Skeletal muscle cell (primary cell): ENCODE data around the gene ST14.

ENCODE experiments used
- DNase-seq: peaks from one replicate; pipeline ENCODE4 v3.0.0-alpha.2; 2010; ENCODE audit warnings: low read depth
- H3K4me3 ChIP-seq: 2 replicates; pipeline ENCODE4 v1.5.1; 2011; ENCODE audit warnings: low read depth, mild to moderate bottlenecking, control low read depth, low read length, moderate library complexity

The ST14 gene

GRCh38 chr11:130202009-130202817 is 42.6 kb downstream of the ST14 start:
- DNase-seq = no peak
- H3K4me3 ChIP-seq = no peak overlapping the region

DNA sequence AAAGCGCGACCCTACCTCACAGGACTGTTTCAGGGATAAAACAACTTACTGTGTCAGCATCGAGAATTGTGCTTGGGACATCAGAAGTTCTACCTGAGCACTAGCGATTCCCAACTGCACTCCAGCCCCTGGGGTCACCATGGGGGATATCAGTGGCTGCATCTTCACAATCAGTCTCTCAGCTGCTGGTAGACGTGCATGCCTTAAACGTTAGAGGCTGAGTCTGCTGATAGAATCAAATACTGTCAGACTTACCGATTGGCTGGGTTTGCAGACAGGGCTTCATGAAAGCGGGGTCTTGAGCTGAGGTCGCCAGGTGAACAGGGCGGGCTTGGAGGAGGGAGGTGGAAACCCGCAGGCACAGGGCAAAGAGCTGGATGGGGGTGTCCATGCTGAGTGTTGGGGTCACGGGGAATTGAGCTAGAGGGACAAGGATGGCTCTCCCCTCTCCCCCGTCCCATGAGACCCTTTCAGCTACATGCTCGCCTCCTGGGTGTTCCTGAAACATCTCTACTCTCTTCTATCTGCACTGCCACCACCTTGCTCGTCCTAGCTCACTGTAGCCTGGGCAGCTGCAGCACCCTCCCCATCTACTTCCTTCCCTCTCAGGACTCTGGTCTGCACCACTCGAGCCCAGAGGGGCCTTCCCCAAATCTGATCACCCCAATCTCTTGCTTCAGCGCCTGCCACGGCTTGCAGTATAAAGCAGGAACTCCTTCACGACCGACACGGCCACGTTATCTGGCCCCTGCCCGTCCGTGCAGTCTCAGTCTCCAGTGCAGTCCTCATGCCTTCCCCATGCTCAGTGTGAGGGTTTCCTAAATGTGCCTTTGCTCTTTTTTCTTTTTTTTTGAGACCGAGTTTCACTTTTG is 43.5 kb downstream of the ST14 start:
- no peak overlapping the region for H3K4me3 ChIP-seq
- DNase-seq = no peak

DNA sequence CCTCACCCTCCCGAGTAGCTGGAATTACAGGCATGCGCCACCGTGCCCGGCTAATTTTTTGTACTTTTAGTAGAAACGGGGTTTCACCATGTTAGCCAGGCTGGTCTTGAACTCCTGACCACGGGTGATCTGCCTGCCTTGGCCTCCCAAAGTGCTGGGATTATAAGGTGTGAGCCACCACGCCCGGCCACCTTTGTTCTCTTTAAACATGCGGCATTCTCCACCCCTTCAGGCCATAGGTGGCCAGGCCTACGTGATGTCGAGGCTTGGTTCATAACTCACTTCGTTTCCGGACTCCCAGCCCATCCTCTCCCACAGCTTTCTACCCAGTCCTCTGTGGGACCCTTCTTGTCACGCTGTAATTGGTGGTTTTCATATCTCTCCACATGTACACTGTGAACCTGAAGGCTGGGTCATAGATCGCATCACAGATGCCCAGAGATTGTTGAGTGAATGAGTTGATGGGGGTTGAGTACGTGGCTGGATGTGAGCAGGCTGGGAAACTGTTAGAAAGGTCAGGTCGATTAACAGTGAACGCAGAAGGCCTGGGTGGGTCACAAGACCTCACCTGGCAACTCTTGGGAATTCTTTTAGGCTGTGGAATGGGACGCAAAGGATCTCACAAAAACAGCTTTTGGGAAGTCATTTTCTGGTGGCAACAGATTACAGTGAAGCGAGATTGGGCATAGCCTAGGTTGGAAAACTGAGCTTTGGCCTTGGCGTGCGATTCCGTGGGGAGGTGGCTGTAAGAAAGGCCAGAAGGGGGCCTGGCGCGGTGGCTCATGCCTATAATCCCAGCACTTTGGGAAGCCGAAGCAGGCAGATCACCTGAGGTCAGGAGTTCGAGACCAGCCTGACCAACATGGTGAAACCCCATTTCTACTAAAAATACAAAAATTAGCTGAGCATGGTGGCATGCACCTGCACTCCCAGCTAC is 44.5 kb downstream of the ST14 start:
- no peak for DNase-seq
- H3K4me3 ChIP-seq = no peak overlapping the region

GRCh38 chr11:130204703-130205095 is 45.1 kb downstream of the ST14 start:
- no peak overlapping the region for H3K4me3 ChIP-seq
- no peak for DNase-seq

DNA sequence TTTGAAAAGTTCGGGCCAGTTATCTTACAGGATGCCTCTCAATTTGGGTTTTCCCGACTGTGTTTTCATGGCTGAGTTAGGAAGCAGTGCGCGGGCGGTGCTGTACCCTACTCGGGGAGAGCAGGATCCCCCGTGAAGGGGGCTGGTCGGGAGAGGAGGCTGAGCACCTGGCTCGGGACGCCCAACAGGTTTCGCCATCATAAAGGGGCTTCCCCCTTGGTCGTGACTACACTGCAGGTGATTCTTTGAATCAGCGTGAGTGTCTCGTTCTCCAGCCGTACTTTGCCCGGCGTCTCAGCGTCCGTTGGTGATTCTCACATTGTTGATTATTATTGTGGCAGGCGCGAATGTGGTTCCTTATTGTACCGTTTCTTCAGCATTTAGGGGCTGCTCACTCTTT is 46.6 kb downstream of the ST14 start:
- no peak overlapping the region for H3K4me3 ChIP-seq

GRCh38 chr11:130208241-130209127 is 48.9 kb downstream of the ST14 start:
- DNase-seq = no peak
- no peak overlapping the region for H3K4me3 ChIP-seq

More for the DNA sequence above, 46.6 kb downstream of the ST14 start:
- DNase-seq = no peak

DNA sequence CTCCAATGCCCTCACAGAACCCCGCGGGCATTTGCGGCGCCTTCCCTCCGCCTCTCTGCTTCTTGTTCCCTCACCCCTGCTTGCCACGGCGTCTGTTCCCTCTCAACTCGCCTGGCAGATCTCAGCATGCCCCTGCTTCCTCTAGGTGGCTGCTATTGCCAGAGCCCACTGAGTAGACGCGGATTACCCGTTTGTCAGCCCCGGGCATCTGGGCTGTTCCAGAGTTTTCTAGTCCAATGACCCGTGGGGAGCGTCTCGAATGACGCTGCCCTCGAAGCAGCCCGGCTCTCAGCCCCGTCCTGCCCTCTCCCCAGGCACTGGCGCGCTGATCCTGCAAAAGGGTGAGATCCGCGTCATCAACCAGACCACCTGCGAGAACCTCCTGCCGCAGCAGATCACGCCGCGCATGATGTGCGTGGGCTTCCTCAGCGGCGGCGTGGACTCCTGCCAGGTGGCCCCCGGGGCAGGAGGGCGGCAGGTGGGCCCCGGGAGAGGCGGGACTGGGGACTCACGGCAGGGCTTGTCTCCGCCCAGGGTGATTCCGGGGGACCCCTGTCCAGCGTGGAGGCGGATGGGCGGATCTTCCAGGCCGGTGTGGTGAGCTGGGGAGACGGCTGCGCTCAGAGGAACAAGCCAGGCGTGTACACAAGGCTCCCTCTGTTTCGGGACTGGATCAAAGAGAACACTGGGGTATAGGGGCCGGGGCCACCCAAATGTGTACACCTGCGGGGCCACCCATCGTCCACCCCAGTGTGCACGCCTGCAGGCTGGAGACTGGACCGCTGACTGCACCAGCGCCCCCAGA is 49.7 kb downstream of the ST14 start:
- no peak for DNase-seq
- H3K4me3 ChIP-seq = no peak overlapping the region

GRCh38 chr11:130209954-130210854 is 50.6 kb downstream of the ST14 start:
- no peak for DNase-seq
- no peak overlapping the region for H3K4me3 ChIP-seq

- no peak for DNase-seq
- no peak overlapping the region for H3K4me3 ChIP-seq
Measured at GRCh38 chr11:130211144-130211543, 51.6 kb downstream of the ST14 start.

- H3K4me3 ChIP-seq = no peak overlapping the region
- DNase-seq = no peak
Measured at GRCh38 chr11:130211781-130212401, 52.3 kb downstream of the ST14 start.

DNA sequence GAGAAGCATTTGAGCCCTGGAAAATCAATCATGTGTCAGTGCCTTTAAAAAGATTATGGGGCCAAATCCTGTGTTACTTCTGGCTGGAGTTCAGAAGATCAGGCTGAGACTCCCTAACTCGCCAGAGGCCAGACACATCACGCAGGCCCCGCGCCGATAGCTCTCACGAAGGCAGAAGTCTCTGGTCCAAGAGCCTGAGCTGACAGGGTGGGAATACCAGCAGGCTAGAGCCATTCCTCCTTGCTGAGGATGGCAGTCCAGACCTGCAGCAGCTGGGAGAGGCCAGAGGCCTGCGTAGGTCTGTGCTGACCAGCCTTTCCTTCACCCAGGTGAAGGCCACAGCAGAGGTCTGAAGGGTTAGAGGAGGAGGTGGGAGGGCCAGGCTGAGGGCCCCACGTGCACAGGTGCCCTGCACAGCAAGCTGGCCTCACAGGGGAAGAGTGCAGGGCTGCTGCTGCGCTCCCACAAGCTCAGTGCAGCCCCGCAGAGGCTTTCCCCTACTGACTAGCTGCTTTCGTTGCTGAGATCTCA is 52.9 kb downstream of the ST14 start:
- no peak for DNase-seq
- H3K4me3 ChIP-seq = no peak overlapping the region

GRCh38 chr11:130213143-130213978 is 53.8 kb downstream of the ST14 start:
- no peak overlapping the region for H3K4me3 ChIP-seq
- no peak for DNase-seq

- H3K4me3 ChIP-seq = no peak overlapping the region
- DNase-seq = no peak
Measured at GRCh38 chr11:130213979-130214281, 54.3 kb downstream of the ST14 start.

DNA sequence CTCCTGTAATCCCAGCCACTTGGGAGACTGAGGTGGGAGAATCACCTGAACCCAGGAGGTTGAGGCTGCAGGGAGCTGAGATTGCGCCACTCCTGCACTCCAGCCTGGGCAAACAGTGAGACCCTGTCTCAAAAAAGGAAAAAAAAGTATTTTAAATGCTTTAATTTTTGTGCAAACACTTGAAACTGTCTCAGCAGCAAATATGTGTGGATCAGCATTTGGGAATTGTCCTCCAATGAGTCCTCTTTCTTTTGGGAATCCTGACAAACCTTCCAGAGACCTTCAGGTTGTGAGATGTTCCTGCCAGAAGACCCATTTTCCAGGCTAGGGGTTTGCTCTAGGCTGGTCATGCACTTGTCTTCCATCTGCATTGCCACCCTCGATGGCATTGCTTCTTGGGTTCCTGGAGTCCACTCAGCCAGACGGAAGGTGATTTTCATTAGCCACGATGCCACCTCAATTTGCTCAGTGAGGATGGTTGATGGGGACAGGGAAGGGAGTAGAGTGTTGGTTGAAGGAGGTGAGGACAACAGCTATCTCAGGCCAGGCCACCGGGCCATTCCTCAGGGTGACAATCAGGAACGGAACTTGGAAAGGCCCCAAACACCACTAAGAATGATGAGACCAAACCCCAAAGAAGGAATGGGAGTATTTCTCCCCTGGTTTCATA is 55.4 kb downstream of the ST14 start:
- DNase-seq = no peak
- no peak overlapping the region for H3K4me3 ChIP-seq

DNA sequence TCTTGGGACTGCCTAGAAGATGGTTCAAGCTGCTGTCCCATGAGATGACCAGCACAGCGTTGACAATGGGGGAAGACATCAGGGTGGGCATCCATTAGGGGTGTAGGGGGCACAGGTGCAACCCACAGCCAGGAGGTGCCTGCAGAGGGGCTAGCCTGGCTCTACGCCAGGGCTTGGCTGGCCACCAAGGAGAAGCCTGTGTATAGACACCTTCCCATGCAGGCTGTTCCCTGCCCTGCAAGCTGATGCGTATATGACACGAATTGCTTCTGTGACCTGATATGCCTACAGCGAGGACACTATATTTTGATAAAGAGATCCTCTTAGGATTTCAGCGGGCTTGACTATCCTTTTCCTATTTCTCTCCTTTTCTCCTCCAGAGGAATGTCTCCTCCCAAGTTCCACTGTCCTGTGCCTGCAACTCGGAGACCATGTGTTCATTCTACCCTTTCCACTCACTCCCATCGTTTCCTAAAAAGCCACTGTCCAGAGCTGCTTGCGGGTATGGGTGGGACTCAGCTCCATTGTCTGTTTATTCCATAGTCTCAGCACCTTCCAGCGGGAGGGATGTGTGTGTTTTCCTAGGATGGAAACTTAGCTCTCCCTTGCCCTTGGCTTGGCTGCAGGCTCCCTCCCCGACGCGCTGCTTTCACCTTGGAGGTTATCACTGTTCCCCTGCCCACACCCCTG is 56.1 kb downstream of the ST14 start:
- DNase-seq = no peak
- no peak overlapping the region for H3K4me3 ChIP-seq
